OCI-LY7 (cell line): ENCODE data around the gene PRRG4. TPM values are rescaled to one million over a fixed set of nuclear protein-coding genes. Genes with fewer than 3 reads are reported as not detected.

Source experiments
- BruUV-seq: library from RNA; stranded (reverse); fragments of 400-500 nt; replicated peaks from 2 replicates; lab custom pipeline; 2021; lab: Mats Ljungman, UMichigan
- CTCF ChIA-PET: fragments of 300-600 bp; sonication (Branson Sonifier 250); formaldehyde crosslinking; loops from one replicate; lab custom pipeline; 2022; ENCODE audit warnings: antibody characterized with exemption; ENCODE audit not compliant: unreplicated experiment; lab: Charles Lee
- POLR2A ChIA-PET: fragments of 300-600 bp; sonication (Branson Sonifier 250); formaldehyde crosslinking; loops from one replicate; lab custom pipeline; 2022; ENCODE audit warnings: antibody characterized with exemption; lab: Charles Lee
- DNase-seq: peaks from one replicate; pipeline ENCODE4 v3.0.0-alpha.2; 2015; ENCODE audit warnings: low spot score
- H2AFZ ChIP-seq: fragments of 200-600 bp; sonication (generic), shearing (Covaris generic); 2 replicates; pipeline ENCODE4 v1.6.1; 2014; ENCODE audit warnings: mild to moderate bottlenecking, antibody characterized with exemption, low read length, moderate library complexity
- H3K27ac ChIP-seq: fragments of 200-600 bp; sonication (generic); 2 replicates; pipeline ENCODE4 v1.5.1; 2014; ENCODE audit warnings: mixed run types, low read depth, mild to moderate bottlenecking, moderate library complexity, low read length, inconsistent platforms; ENCODE audit not compliant: poor library complexity, severe bottlenecking
- H3K36me3 ChIP-seq: fragments of 200-600 bp; sonication (generic); 2 replicates; pipeline ENCODE4 v1.6.1; 2014; ENCODE audit warnings: mild to moderate bottlenecking, antibody characterized with exemption, low read length, moderate library complexity, mixed read lengths; ENCODE audit not compliant: insufficient read depth
- H3K4me1 ChIP-seq: fragments of 200-600 bp; sonication (generic); 2 replicates; pipeline ENCODE4 v1.5.1; 2014; ENCODE audit warnings: mild to moderate bottlenecking, low read length; ENCODE audit not compliant: insufficient read depth, poor library complexity, severe bottlenecking
- H3K4me2 ChIP-seq: fragments of 200-600 bp; sonication (generic); 2 replicates; pipeline ENCODE4 v1.6.1; 2014; ENCODE audit warnings: mild to moderate bottlenecking, low read length
- H3K4me3 ChIP-seq: fragments of 200-600 bp; sonication (generic); 2 replicates; pipeline ENCODE4 v1.5.1; 2014; ENCODE audit warnings: mild to moderate bottlenecking, low read depth, low read length; ENCODE audit not compliant: poor library complexity, severe bottlenecking
- H3K79me2 ChIP-seq: fragments of 200-600 bp; sonication (generic); 2 replicates; pipeline ENCODE4 v1.6.1; 2016; ENCODE audit warnings: low read depth, mild to moderate bottlenecking, low read length, moderate library complexity, mixed read lengths; ENCODE audit not compliant: insufficient read depth
- H3K9me2 ChIP-seq: fragments of 200-600 bp; sonication (generic); 2 replicates; pipeline ENCODE4 v1.6.1; 2016; ENCODE audit warnings: mild to moderate bottlenecking, low read length, mixed read lengths; ENCODE audit not compliant: insufficient read depth
- H3K9me3 ChIP-seq: fragments of 200-600 bp; sonication (generic); 2 replicates; pipeline ENCODE4 v1.6.1; 2014; ENCODE audit warnings: mild to moderate bottlenecking, mixed run types, low read length, mixed read lengths
- H4K20me1 ChIP-seq: fragments of 200-600 bp; sonication (generic); 2 replicates; pipeline ENCODE4 v1.6.1; 2014; ENCODE audit warnings: mild to moderate bottlenecking, antibody characterized with exemption, low read length, moderate library complexity, mixed read lengths; ENCODE audit not compliant: insufficient read depth
- EZH2phosphoT487 ChIP-seq: fragments of 200-600 bp; sonication (generic); IDR thresholded peaks from 2 replicates; pipeline ENCODE4 v1.6.1; 2018; ENCODE audit warnings: low read depth, borderline replicate concordance, mild to moderate bottlenecking, mixed run types, antibody characterized with exemption, low read length, moderate library complexity, mixed read lengths
- intact Hi-C: fragments of 100-400 bp; cut with micrococcal nuclease; formaldehyde crosslinking; loops from one replicate; pipeline ENCODE4 v1.10.0; 2022; ENCODE audit not compliant: unreplicated experiment
- total RNA-seq, 2 experiments: library from RNA; depleted of rRNA in 1 of 2; stranded (reverse); fragments of >200 nt in 1 of 2; shearing (Covaris generic) in 1 of 2; gene quantifications; 2 replicates each; pipeline ENCODE4 v1.2.3, GENCODE V29; 2014 to 2022
- TF ChIP-seq, protein P1 (sequence below): fragments of 200-600 bp; sonication (generic); conservative IDR thresholded peaks from 2 replicates; pipeline ENCODE4 v1.5.1; 2014; ENCODE audit warnings: mild to moderate bottlenecking, antibody characterized with exemption, low read length, moderate library complexity, mixed read lengths

The PRRG4 gene
- total RNA-seq, 2 experiments from 2014 or later, result not detected

- H3K9me3 ChIP-seq, result no peaks in the 10 kb centered on the region
- no peak overlapping the region for H3K4me2 ChIP-seq
- H3K36me3 ChIP-seq, result no peaks in the 10 kb centered on the region
- no peak for DNase-seq
- no peak overlapping the region for H2AFZ ChIP-seq
- intact Hi-C loops, result no loop called here
- BruUV-seq, result no TSS peak
- no peaks in the 10 kb centered on the region for H4K20me1 ChIP-seq
- ChIA-PET CTCF (no interaction called here), POLR2A (no interaction called here)
- no peaks in the 10 kb centered on the region for H3K9me2 ChIP-seq
- no peaks in the 10 kb centered on the region for H3K79me2 ChIP-seq
- TF ChIP-seq, protein P1, sequence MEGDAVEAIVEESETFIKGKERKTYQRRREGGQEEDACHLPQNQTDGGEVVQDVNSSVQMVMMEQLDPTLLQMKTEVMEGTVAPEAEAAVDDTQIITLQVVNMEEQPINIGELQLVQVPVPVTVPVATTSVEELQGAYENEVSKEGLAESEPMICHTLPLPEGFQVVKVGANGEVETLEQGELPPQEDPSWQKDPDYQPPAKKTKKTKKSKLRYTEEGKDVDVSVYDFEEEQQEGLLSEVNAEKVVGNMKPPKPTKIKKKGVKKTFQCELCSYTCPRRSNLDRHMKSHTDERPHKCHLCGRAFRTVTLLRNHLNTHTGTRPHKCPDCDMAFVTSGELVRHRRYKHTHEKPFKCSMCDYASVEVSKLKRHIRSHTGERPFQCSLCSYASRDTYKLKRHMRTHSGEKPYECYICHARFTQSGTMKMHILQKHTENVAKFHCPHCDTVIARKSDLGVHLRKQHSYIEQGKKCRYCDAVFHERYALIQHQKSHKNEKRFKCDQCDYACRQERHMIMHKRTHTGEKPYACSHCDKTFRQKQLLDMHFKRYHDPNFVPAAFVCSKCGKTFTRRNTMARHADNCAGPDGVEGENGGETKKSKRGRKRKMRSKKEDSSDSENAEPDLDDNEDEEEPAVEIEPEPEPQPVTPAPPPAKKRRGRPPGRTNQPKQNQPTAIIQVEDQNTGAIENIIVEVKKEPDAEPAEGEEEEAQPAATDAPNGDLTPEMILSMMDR, result no peak
- no peak for TF ChIP-seq EZH2phosphoT487
- no peak overlapping the region for H3K4me3 ChIP-seq
- no peak overlapping the region for H3K27ac ChIP-seq
- no peaks in the 10 kb centered on the region for H3K4me1 ChIP-seq
These were observed 17.8 kb downstream of the PRRG4 start for GRCh38 chr11:32847511-32847910.

DNA sequence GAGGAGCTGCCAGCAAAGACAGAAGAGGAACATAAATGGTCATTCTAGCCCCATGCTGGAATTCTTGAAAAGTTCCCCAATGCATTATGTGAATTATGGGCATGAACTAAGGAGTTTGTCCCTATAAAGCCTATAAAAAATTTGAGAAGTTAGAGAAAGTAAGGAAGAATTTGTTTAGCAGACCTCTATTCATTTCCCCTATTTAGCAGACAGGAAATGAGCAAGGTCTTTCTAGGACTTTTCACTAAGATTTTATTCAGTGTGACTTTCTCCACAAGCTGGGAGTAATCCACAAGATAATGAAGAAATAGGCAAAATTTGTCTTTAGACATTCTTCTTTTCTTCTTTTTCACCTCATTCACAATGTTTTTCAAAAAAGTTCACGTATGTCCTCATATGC is 20.0 kb downstream of the PRRG4 start:
- Histone ChIP-seq H3K4me3 (no peak overlapping the region), H2AFZ (peak overlapping the region; percentile 39; the same call in 1 of the 2 replicates), H3K27ac (no peak overlapping the region), H3K36me3 (no peaks in the 10 kb centered on the region), H4K20me1 (no peaks in the 10 kb centered on the region), H3K9me2 (no peaks in the 10 kb centered on the region), H3K4me2 (no peak overlapping the region), H3K4me1 (no peaks in the 10 kb centered on the region), H3K79me2 (no peaks in the 10 kb centered on the region), H3K9me3 (no peaks in the 10 kb centered on the region)
- intact Hi-C loops, result no loop called here
- CTCF ChIA-PET, result no interaction called here
- POLR2A ChIA-PET, result no interaction called here
- no TSS peak for BruUV-seq
- no peak for DNase-seq
- TF ChIP-seq EZH2phosphoT487, result no peak
- TF ChIP-seq, protein P1, result no peak

- H3K27ac ChIP-seq, result no peak overlapping the region
- H4K20me1 ChIP-seq, result no peaks in the 10 kb centered on the region
- H2AFZ ChIP-seq, result no peak overlapping the region
- ChIA-PET CTCF (no interaction called here), POLR2A (interaction anchor here (0.6 kb wide), 1 partner anchor 344 kb away, joined by 3 read pairs; no protein-coding TSS in a partner anchor)
- intact Hi-C loops, result no loop called here
- no peaks in the 10 kb centered on the region for H3K4me1 ChIP-seq
- DNase-seq, result no peak
- no peaks in the 10 kb centered on the region for H3K79me2 ChIP-seq
- H3K9me2 ChIP-seq, result no peaks in the 10 kb centered on the region
- H3K9me3 ChIP-seq, result no peaks in the 10 kb centered on the region
- no TSS peak for BruUV-seq
- H3K4me2 ChIP-seq, result no peak overlapping the region
- H3K4me3 ChIP-seq, result no peak overlapping the region
- no peaks in the 10 kb centered on the region for H3K36me3 ChIP-seq
- TF ChIP-seq EZH2phosphoT487, result no peak
- TF ChIP-seq, protein P1, result no peak
These were observed 21.5 kb downstream of the PRRG4 start for GRCh38 chr11:32851251-32851650.
